HuH-7 (cell line): Measurements from ENCODE around the gene HMGN2.
"Not testable (repeated sequence)": the region's sequence is repeated elsewhere in the genome, so short reads cannot be mapped to it uniquely, and the experiment has no call there.

Experiments used
- DNase-seq: peaks from one replicate; pipeline ENCODE4 v3.0.0; 2011; ENCODE audit warnings: low spot score

HMGN2 gene

GRCh38 chr1:26477446-26478152 lies 5.4 kb downstream of the HMGN2 start:
- DNase-seq, result no peak

GRCh38 chr1:26478159-26478558 lies 5.9 kb downstream of the HMGN2 start:
- no peak for DNase-seq

- DNase-seq, result no peak
These were observed 6.7 kb downstream of the HMGN2 start for GRCh38 chr1:26478988-26479387.

- DNase-seq, result no peak
These were observed 10.7 kb downstream of the HMGN2 start for GRCh38 chr1:26482921-26483320.

GRCh38 chr1:26483980-26484379 lies 11.7 kb downstream of the HMGN2 start:
- DNase-seq, result no peak

GRCh38 chr1:26490155-26490554 lies 17.9 kb downstream of the HMGN2 start:
- DNase-seq, result no peak

GRCh38 chr1:26493267-26493666 lies 21.0 kb downstream of the HMGN2 start:
- DNase-seq, result no peak

- DNase-seq, result no peak
These were observed 21.7 kb downstream of the HMGN2 start for GRCh38 chr1:26493938-26494337.

GRCh38 chr1:26496861-26497260 lies 24.6 kb downstream of the HMGN2 start:
- DNase-seq, result no peak

GRCh38 chr1:26498894-26499293 lies 26.7 kb downstream of the HMGN2 start:
- DNase-seq, result no peak

- DNase-seq, result no peak
These were observed 28.4 kb downstream of the HMGN2 start for GRCh38 chr1:26500488-26501175.

GRCh38 chr1:26510711-26511110 lies 38.5 kb downstream of the HMGN2 start:
- DNase-seq, result not testable (repeated sequence)

GRCh38 chr1:26515836-26516235 lies 43.6 kb downstream of the HMGN2 start:
- DNase-seq, result not testable (repeated sequence)

GRCh38 chr1:26516987-26517765 lies 44.9 kb downstream of the HMGN2 start:
- no peak for DNase-seq

GRCh38 chr1:26517766-26518049 lies 45.5 kb downstream of the HMGN2 start:
- DNase-seq, result no peak

GRCh38 chr1:26518355-26518754 lies 46.1 kb downstream of the HMGN2 start:
- no peak for DNase-seq

- no peak for DNase-seq
These were observed 48.1 kb downstream of the HMGN2 start for GRCh38 chr1:26520339-26520738.

- DNase-seq, result no peak
These were observed 49.4 kb downstream of the HMGN2 start for GRCh38 chr1:26521669-26522030.

- DNase-seq, result no peak
These were observed 49.8 kb downstream of the HMGN2 start for GRCh38 chr1:26522073-26522472.

GRCh38 chr1:26524181-26524580 lies 51.9 kb downstream of the HMGN2 start:
- DNase-seq, result no peak
